GM12891 (cell line): Measurements from ENCODE around the gene ADGRL1.
"Not testable (repeated sequence)": the region's sequence is repeated elsewhere in the genome, so short reads cannot be mapped to it uniquely, and the experiment has no call there.

Source experiments
- DNase-seq: peaks from one replicate; pipeline ENCODE4 v3.0.0; 2011; ENCODE audit warnings: low spot score; ENCODE audit not compliant: insufficient read length
- FAIRE-seq: peaks from 2 replicates; lab custom pipeline; 2011; peaks lifted over from hg19 to GRCh38; lab: Jason Lieb, UNC
- PAX5 ChIP-seq: IDR thresholded peaks from 2 replicates; pipeline ENCODE4 v1.6.1; 2011; ENCODE audit warnings: low read length, moderate library complexity, mild to moderate bottlenecking; ENCODE audit not compliant: insufficient read depth, severe bottlenecking
- POLR2A ChIP-seq: IDR thresholded peaks from 2 replicates; pipeline ENCODE4 v1.6.1; 2011; ENCODE audit warnings: low read depth, low read length, control low read depth
- POLR2AphosphoS5 ChIP-seq: IDR thresholded peaks from 2 replicates; pipeline ENCODE4 v1.6.1; 2011; ENCODE audit warnings: low read depth, low read length, control low read depth
- POU2F2 ChIP-seq: IDR thresholded peaks from 2 replicates; pipeline ENCODE4 v1.6.1; 2011; ENCODE audit warnings: low read depth, mild to moderate bottlenecking, control low read depth, low read length, moderate library complexity
- SPI1 ChIP-seq: IDR thresholded peaks from 2 replicates; pipeline ENCODE4 v1.6.1; 2011; ENCODE audit warnings: low read depth, low read length, control low read depth
- TAF1 ChIP-seq: IDR thresholded peaks from 2 replicates; pipeline ENCODE4 v1.6.1; 2011; ENCODE audit warnings: low read depth, low read length, control low read depth

ADGRL1 gene

GRCh38 chr19:14206737-14207726, 1.1 kb upstream of the ADGRL1 start:
- peak; percentile 97 for FAIRE-seq
- TF ChIP-seq PAX5 = peak; percentile 66
- DNase-seq = peak; percentile 56

GRCh38 chr19:14206308-14206707, 339 bp upstream of the ADGRL1 start:
- FAIRE-seq, DNase-seq: not testable (repeated sequence)

GRCh38 chr19:14204676-14205451, 1.1 kb downstream of the ADGRL1 start:
- not testable (repeated sequence) for DNase-seq
- FAIRE-seq = peak; percentile 66

- FAIRE-seq, DNase-seq: not testable (repeated sequence)
These were observed 1.8 kb downstream of the ADGRL1 start for GRCh38 chr19:14204219-14204618.

GRCh38 chr19:14203788-14204187, 2.2 kb downstream of the ADGRL1 start:
- not testable (repeated sequence) for DNase-seq, FAIRE-seq

GRCh38 chr19:14203177-14203576, 2.8 kb downstream of the ADGRL1 start:
- DNase-seq (no peak), FAIRE-seq (no peak)
- TF ChIP-seq SPI1 = no peak

GRCh38 chr19:14201481-14201880, 4.5 kb downstream of the ADGRL1 start:
- not testable (repeated sequence) for FAIRE-seq

GRCh38 chr19:14200147-14200841, 5.7 kb downstream of the ADGRL1 start:
- FAIRE-seq (peak; percentile 62), DNase-seq (peak; percentile 47)
- peak; percentile 77 for TF ChIP-seq PAX5

More at GRCh38 chr19:14201481-14201880, 4.5 kb downstream of the ADGRL1 start:
- DNase-seq = not testable (repeated sequence)

- no peak for FAIRE-seq
- no peak for DNase-seq
- TF ChIP-seq PAX5 (no peak), TAF1 (no peak), POLR2AphosphoS5 (no peak), SPI1 (no peak), POU2F2 (no peak), POLR2A (no peak)
These were observed 7.3 kb downstream of the ADGRL1 start for GRCh38 chr19:14198384-14199376.

- no peak for TF ChIP-seq POLR2A
- no peak for TF ChIP-seq TAF1
- TF ChIP-seq SPI1 = no peak
- TF ChIP-seq POU2F2 = no peak
- TF ChIP-seq POLR2AphosphoS5 = no peak
- TF ChIP-seq PAX5 = no peak
- FAIRE-seq (no peak), DNase-seq (no peak)
These were observed 8.1 kb downstream of the ADGRL1 start for GRCh38 chr19:14197882-14198281.

- FAIRE-seq, DNase-seq: not testable (repeated sequence)
These were observed 8.7 kb downstream of the ADGRL1 start for GRCh38 chr19:14197288-14197687.

- FAIRE-seq (peak; percentile 93), DNase-seq (peak; percentile 51)
These were observed 9.9 kb downstream of the ADGRL1 start for GRCh38 chr19:14196105-14196504.

- not testable (repeated sequence) for DNase-seq, FAIRE-seq
These were observed 10.8 kb downstream of the ADGRL1 start for GRCh38 chr19:14195216-14195615.
